Hippocampal formation (tissue), 2 donors: ENCODE data around the gene ERGIC3.

Experiments
- DNase-seq, 2 donors: peaks; one replicate each; lab custom pipeline; 2025; lab: John Stamatoyannopoulos, UW

Gene ERGIC3

GRCh38 chr20:35541783-35542662 is at the start of gene ERGIC3:
Gene ERGIC3, plus strand, starts transcription at chr20:35542078. Its CDS starts 20 bp downstream, at chr20:35542098.
- DNase-seq, result peak; percentile 89 to 92

GRCh38 chr20:35492352-35492751 is 49.5 kb upstream of the ERGIC3 start:
- no peak for DNase-seq

GRCh38 chr20:35496481-35496880 is 45.4 kb upstream of the ERGIC3 start:
- DNase-seq, result no peak

- DNase-seq, result no peak
Measured at GRCh38 chr20:35497320-35497719, 44.6 kb upstream of the ERGIC3 start.

- peak; percentile 38 to 58 for DNase-seq
Measured at GRCh38 chr20:35497780-35498189, 44.1 kb upstream of the ERGIC3 start.

GRCh38 chr20:35499271-35499670 is 42.6 kb upstream of the ERGIC3 start:
- DNase-seq, result no peak

GRCh38 chr20:35502352-35502751 is 39.5 kb upstream of the ERGIC3 start:
- no peak for DNase-seq

GRCh38 chr20:35503281-35503680 is 38.6 kb upstream of the ERGIC3 start:
- DNase-seq, result no peak

- DNase-seq, result peak; percentile 7 to 12
Measured at GRCh38 chr20:35503841-35504561, 37.9 kb upstream of the ERGIC3 start.

- no peak for DNase-seq
Measured at GRCh38 chr20:35504751-35505150, 37.1 kb upstream of the ERGIC3 start.

GRCh38 chr20:35506179-35506578 is 35.7 kb upstream of the ERGIC3 start:
- DNase-seq, result no peak

- no peak for DNase-seq
Measured at GRCh38 chr20:35506872-35507638, 34.8 kb upstream of the ERGIC3 start.

- no peak for DNase-seq
Measured at GRCh38 chr20:35508493-35509218, 33.2 kb upstream of the ERGIC3 start.

GRCh38 chr20:35510951-35511735 is 30.7 kb upstream of the ERGIC3 start:
- no peak for DNase-seq

GRCh38 chr20:35511814-35512420 is 30.0 kb upstream of the ERGIC3 start:
- peak; percentile 10 to 25 for DNase-seq

- DNase-seq, result no peak
Measured at GRCh38 chr20:35514371-35514932, 27.4 kb upstream of the ERGIC3 start.

GRCh38 chr20:35515341-35515740 is 26.5 kb upstream of the ERGIC3 start:
- no peak for DNase-seq

GRCh38 chr20:35515949-35516645 is 25.8 kb upstream of the ERGIC3 start:
- no peak for DNase-seq

- no peak for DNase-seq
Measured at GRCh38 chr20:35517125-35517524, 24.8 kb upstream of the ERGIC3 start.
